T47D (cell line): ENCODE data around the gene ITGB5.

Experiments
- DNase-seq, 2 experiments: peaks; one replicate each; pipeline versions ENCODE4 v3.0.0 to v3.0.0-alpha.2; 2011 to 2012; ENCODE audit warnings: low read depth in 1 of 2, low spot score in 1 of 2
- JUND ChIP-seq: IDR thresholded peaks from 2 replicates; pipeline ENCODE4 v1.6.1; 2012; ENCODE audit warnings: low read depth
- in situ Hi-C: cut with HindIII; loops from 2 replicates; pipeline ENCODE4 v1.10.0; 2016; ENCODE audit warnings: low sequenced_read_pairs, low pct_unique_long_range_greater_than_20kb

ITGB5 gene, protein sequence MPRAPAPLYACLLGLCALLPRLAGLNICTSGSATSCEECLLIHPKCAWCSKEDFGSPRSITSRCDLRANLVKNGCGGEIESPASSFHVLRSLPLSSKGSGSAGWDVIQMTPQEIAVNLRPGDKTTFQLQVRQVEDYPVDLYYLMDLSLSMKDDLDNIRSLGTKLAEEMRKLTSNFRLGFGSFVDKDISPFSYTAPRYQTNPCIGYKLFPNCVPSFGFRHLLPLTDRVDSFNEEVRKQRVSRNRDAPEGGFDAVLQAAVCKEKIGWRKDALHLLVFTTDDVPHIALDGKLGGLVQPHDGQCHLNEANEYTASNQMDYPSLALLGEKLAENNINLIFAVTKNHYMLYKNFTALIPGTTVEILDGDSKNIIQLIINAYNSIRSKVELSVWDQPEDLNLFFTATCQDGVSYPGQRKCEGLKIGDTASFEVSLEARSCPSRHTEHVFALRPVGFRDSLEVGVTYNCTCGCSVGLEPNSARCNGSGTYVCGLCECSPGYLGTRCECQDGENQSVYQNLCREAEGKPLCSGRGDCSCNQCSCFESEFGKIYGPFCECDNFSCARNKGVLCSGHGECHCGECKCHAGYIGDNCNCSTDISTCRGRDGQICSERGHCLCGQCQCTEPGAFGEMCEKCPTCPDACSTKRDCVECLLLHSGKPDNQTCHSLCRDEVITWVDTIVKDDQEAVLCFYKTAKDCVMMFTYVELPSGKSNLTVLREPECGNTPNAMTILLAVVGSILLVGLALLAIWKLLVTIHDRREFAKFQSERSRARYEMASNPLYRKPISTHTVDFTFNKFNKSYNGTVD

DNA sequence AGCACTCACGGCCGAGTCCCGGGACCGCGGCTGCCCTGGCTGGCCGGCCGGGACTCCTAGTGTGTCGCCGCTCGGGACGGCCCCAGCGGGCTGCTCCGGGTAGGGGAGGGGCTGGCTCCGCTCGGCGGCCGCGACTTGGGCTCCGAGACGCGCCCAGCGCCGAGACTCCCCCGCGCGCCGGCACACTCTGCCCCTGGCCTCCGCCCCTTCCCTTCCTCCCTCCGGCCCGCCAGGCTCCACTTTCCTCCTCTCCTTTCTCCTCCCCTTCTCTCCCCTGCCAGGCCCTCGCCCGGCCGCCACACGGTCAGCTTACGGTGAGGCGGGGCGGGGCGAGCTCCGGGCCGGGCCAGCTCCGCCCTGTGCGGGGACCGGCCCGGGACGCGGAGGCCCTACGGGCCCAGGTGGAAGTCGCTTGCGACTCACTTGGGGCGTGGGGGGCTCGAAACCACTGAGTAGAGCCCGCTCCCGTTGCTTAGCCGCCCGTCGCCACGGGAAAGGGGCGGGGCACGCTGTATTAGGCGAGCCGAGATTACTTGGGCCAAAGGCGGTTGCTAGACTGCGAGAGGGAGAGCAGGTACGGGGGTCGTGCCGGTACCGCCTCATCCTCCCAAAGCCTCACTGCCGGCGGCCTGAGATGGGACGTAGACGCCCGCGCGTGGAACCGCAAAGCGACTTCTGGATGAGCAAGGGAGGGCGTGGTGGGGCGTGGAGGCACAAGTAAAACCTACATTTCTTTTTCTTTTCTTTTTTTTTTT is at the start of gene ITGB5:
TSS of gene ITGB5 (minus strand) at position 189 of the 755 bp plus-strand sequence. CDS start 365 bp downstream, outside the sequence.
- TF ChIP-seq JUND = no peak
- in situ Hi-C loops = no loop called here
- peak; percentile 74 to 90 for DNase-seq

DNA sequence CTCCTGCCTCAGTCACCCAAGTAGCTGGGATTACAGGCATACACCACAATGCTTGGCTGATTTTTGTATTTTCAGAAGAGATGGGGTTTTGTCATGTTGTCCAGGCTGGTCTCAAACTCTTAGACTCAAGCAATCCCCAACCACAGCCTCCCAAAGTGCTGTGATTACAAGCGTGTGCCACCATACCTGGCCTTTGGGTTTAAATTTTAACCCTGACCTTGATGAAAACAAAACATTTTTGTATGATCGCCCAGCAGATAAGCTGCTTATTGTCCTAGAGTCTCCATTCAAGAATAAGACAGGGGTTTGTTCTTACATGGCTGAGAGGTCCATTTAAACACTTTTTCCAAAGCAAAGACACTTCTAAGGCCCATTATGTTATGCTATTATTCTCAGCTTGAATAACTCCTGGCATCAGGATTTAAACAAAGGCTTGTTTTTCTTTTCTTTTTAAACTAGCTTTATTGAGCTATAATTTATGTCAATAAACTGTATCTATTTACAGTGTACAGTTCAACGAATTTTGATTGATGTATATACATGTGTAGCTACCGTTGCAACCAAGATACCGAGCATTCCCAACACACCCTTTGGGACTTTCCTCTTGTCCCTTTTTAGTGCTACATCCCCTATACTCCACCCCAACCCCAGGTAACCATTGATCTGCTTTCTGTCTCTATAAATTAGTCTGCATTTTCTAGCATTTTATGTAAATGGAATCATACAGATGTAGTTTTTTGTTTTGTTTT is 48.8 kb upstream of the ITGB5 start:
- no peak for TF ChIP-seq JUND
- in situ Hi-C loops = no loop called here
- no peak for DNase-seq

DNA sequence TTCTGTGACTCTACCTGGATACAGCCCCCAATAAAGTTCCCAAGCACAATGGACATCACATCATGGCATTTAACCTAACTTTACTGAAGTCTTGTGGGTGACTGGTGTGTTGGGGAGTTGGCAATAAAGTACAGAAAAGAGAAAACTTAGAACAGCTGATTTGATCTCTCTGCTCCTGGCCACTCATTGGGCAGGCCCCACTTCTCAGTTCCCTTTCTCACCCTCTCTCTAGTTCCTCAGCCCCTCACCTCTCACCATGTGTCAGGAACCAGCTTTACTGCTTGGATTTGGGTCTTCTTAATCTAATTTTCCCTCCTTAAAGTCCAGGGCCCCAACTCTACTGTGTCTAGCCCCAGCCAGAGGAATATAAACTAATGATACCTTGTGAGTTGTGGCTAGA is 48.1 kb upstream of the ITGB5 start:
- in situ Hi-C loops = no loop called here
- no peak for TF ChIP-seq JUND
- no peak for DNase-seq

DNA sequence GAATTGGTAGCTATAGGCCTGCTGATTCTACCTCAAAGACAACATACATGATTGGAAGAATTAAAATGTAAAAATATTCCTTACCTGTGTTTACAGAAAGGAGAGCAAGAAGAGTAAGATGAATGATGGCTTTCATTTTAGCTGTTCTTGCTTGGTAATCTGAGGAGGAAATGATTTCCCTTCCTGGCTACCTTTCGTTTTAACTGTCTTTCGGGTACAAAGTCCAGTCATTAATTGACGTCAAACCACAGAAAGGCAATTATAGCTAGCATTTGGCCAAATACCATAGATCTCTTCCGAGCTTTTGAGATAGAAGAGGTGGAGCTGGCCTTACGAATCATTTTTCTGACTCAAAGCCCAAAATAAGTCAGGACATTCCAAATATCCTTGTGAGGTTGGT is 47.4 kb upstream of the ITGB5 start, which contains the start of gene MUC13:
TSS of gene MUC13 (minus strand) at position 175 of the 400 bp plus-strand sequence. CDS start at position 136, 39 bp downstream.
- in situ Hi-C loops = no loop called here
- TF ChIP-seq JUND = no peak
- no peak for DNase-seq

DNA sequence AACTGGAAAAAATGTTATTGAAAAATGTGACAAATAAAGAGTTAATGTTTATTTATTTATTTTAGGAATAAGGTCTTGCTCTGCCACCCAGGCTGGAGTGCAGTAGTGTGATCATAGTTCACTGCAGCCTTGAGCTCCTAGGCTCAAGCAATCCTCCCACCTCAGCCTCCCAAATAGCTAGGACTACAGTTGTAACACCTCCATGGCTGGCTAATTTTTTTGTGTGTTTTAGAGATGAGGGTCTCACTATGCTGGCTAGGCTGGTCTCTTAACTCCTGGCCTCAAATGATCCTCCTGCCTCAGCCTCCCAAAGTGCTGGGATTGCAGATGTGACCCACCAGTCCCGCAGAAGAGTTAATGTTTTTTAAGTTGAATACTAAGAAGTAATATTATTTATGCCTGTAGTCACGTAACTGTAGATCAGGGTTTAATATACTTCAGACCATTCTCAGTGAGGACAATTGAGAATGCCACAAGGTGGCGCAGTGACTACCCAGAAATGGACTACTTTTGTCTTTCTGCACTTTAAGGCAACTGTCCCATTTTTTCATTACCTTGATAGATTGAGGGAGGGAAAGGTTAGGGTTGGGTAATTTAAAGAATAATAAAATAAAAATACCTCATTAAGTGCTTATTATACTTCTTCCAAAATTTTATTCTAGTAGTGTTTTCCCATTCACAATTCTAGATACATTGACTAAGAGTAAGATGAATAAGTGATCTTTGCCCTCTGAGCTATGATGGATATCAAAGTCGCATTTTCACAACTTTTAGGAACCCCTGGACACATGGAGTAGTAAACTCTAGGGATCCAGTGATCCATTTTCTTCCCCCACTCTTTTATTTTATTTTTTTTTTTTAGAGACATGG is 41.4 kb upstream of the ITGB5 start:
- in situ Hi-C loops = no loop called here
- no peak for TF ChIP-seq JUND
- DNase-seq = peak in 1 of 2 experiments; percentile 79

DNA sequence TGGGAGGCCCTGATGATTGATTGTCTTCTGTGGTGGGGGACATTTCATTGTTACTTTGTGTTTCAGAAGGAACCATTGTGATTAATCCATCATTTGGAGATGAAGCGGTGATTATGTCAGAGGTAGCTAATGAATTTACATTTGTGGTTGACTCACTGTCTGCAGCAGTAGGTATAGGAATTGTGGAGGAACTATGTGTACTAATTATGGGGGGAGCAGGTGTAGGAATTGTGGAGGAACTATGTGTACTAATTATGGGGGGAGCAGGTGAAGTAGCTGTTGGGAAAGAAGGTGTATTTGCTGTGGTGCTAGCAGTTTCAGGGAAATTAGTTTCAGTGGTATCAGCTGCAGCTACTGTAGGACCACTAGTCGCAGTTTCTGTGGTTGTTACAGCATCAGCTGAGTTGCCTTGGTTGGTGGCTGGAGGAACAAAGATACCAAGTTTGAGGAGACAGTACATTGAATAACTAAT is 40.4 kb upstream of the ITGB5 start:
- in situ Hi-C loops = no loop called here
- DNase-seq = no peak
- no peak for TF ChIP-seq JUND

DNA sequence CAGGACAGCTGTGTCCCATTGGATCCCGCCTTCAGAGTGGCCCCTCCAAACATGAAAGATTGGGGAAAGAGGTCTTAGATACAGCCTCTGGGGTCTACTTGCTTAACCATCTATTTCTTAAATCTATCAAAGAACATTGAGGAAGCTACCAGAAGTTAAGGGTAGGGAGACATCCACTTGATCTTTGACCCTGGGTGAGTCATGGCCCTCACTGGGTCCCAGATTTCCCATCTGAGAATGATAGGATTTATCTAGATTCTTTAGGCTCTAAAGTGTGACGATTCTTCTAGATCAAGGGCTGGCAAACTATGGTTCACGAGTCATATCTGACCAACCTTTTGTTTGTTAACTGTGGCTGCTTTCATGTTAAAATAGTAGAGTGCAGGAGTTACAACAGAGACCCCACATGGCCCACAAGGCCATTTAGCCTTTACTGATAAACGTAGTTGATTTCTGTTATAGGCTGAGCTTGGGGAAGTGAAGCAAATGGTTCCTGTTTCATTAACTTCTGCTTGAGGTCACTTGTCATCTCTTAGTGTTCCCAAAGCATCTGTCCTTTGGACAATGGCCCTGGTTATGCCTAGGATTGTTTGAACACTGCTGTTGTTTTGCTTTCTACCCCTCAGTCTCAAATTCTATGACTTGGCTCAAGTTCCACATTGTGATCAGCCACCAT is 39.4 kb upstream of the ITGB5 start:
- no peak for TF ChIP-seq JUND
- no peak for DNase-seq
- in situ Hi-C loops = no loop called here

DNA sequence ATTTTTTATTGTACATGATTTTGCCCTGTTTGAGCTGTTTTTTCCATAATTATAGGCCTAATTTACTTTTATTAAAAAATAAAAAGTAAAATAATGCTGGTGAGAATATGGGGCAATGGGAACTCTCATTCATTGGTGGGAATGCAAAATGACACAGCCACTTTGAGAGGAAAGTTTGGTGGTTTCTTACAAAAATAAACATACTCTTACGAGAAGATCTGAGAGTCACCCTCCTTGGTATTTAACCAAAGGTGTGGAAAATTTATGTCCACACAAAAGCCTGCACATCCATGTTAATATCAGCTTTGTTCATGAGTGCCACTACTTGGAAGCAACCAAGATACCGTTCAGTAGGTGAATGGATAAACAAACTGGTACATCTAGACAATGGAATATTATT is 37.6 kb upstream of the ITGB5 start:
- TF ChIP-seq JUND = no peak
- no peak for DNase-seq
- in situ Hi-C loops = no loop called here

DNA sequence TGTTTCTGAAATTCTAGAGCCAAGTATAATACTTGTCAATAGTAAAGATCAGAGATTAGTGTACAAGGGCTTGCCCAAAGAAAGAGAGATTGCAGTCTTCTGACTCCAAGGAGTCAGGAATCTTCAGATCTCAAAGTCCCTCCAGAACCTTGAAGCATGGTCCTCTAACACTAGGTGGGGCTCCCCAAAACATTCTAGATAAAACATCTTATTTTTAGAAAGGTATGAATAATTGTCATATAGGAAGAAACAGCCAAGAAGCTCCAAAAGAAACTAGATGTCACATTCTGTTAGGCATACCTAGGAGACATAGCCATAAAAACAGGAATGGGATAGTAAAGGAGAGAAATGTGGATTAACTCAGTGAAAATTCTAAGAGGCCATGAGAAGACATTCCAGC is 36.7 kb upstream of the ITGB5 start:
- DNase-seq = peak in 1 of 2 experiments; percentile 25
- no peak for TF ChIP-seq JUND
- in situ Hi-C loops = no loop called here

DNA sequence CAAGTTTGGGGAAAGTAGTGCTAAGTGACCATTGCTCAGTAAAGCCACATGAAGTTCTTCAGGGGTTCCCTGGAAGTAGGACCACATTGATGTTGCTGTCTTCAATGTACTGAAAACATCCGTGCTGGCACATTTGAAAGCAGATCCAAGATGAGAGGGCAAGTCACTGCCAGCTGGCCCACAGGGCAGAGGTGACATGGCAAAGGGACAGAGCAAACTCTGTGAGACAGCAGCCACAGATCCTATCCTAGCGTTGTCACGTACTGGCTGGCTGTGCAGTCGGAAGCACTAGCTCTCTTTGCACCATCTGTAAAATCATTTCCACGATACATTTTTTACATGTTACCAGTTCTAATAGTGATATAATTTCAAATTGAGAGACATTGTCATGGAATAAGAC is 33.6 kb upstream of the ITGB5 start:
- in situ Hi-C loops = no loop called here
- no peak for TF ChIP-seq JUND
- DNase-seq = peak in 1 of 2 experiments; percentile 34
